Gastroesophageal sphincter (tissue), 4 donors: ENCODE data around the gene TDRD6. TPM values are rescaled to one million over a fixed set of nuclear protein-coding genes. Genes with fewer than 3 reads are reported as not detected.

ENCODE experiments used
- ATAC-seq: fragments of 150-250 bp; one replicate; pipeline ENCODE4 v1.9.1; 2016; ENCODE audit warnings: mild to moderate bottlenecking, moderate library complexity
- H3K27ac ChIP-seq, 4 donors: fragments of 200-600 bp; sonication (generic) in 3 of 4; 1 replicate in 3 of 4; 2 replicates in 1 of 4; pipeline ENCODE4 v1.5.1; 2016 to 2019
- H3K27me3 ChIP-seq: fragments of 200-600 bp; sonication (generic); one replicate; pipeline ENCODE4 v1.5.1; 2019
- H3K36me3 ChIP-seq, 2 donors: fragments of 200-600 bp; sonication (generic); one replicate each; pipeline ENCODE4 v1.5.1; 2019; ENCODE audit warnings: control low read depth in 1 of 2
- H3K4me1 ChIP-seq, 3 donors: fragments of 200-600 bp; sonication (generic); 1 replicate in 2 of 3; 2 replicates in 1 of 3; pipeline ENCODE4 v1.5.1; 2016 to 2019; ENCODE audit warnings: control low read depth in 2 of 3
- H3K4me3 ChIP-seq, 2 donors: fragments of 200-600 bp; sonication (generic); one replicate each; pipeline ENCODE4 v1.5.1; 2019; ENCODE audit warnings: mild to moderate bottlenecking in 1 of 2, moderate library complexity in 1 of 2
- H3K9me3 ChIP-seq, 3 donors: fragments of 200-600 bp; sonication (generic); one replicate each; pipeline ENCODE4 v1.5.1; 2017 to 2019; ENCODE audit warnings: control low read depth in 2 of 3
- CTCF ChIP-seq, 4 experiments: fragments of 200-600 bp in 2 of 4; fragments of 450-650 bp in 2 of 4; sonication (generic) in 1 of 4; IDR thresholded peaks; one replicate each; pipeline ENCODE4 v1.5.1; 2017 to 2019; ENCODE audit warnings: antibody characterized with exemption in 4 of 4, mild to moderate bottlenecking in 2 of 4, moderate library complexity in 2 of 4
- EP300 ChIP-seq: sonication (generic); formaldehyde crosslinking; IDR thresholded peaks from one replicate; pipeline ENCODE4 v1.6.1; 2017; ENCODE audit warnings: antibody characterized with exemption, mild to moderate bottlenecking
- POLR2A ChIP-seq, 2 donors: fragments of 450-650 bp; IDR thresholded peaks; one replicate each; pipeline ENCODE4 v1.6.1; 2017; ENCODE audit warnings: antibody characterized with exemption in 2 of 2, mild to moderate bottlenecking in 2 of 2, moderate library complexity in 1 of 2
- POLR2AphosphoS5 ChIP-seq: sonication (generic); formaldehyde crosslinking; IDR thresholded peaks from one replicate; pipeline ENCODE4 v1.6.1; 2017; ENCODE audit warnings: antibody characterized with exemption
- WGBS, 2 donors: methylation state at CpG; one replicate each; pipeline ENCODE4 v1.1.5; 2018; ENCODE audit warnings: low coverage in 1 of 2; 5-methylcytosine and 5-hydroxymethylcytosine counted together
- total RNA-seq, 4 donors: library from RNA; depleted of rRNA; stranded (reverse); fragments of >200 nt; gene quantifications; one replicate each; pipeline ENCODE4 v1.1.0, GENCODE V29; 2016

TDRD6 gene
- total RNA-seq, 4 donors from 2014 or later = 0.15 to 5.1 (median 2.0) TPM

- H3K36me3 ChIP-seq = no peaks in the 10 kb centered on the region
- no peak for ATAC-seq
- no peak overlapping the region for H3K27ac ChIP-seq
- no peaks in the 10 kb centered on the region for H3K4me1 ChIP-seq
- H3K4me3 ChIP-seq = no peak overlapping the region
- no peaks in the 10 kb centered on the region for H3K27me3 ChIP-seq
- no peaks in the 10 kb centered on the region for H3K9me3 ChIP-seq
- TF ChIP-seq CTCF (IDR thresholded peaks at IDR 0.05) (no peak), EP300 (no peak), POLR2AphosphoS5 (no peak), POLR2A (IDR thresholded peaks at IDR 0.05) (no peak)
Measured at GRCh38 chr6:46715141-46715540, 27.5 kb downstream of the TDRD6 start.

GRCh38 chr6:46719099-46719498 is 31.4 kb downstream of the TDRD6 start:
- Histone ChIP-seq H3K4me3 (no peak overlapping the region), H3K27me3 (no peaks in the 10 kb centered on the region), H3K9me3 (no peaks in the 10 kb centered on the region), H3K27ac (no peak overlapping the region), H3K4me1 (no peaks in the 10 kb centered on the region), H3K36me3 (no peaks in the 10 kb centered on the region)
- no peak for ATAC-seq
- WGBS, 2 donors = 33 to 40% methylated on average over 1 of the region's 1 CpG
- TF ChIP-seq POLR2A (IDR thresholded peaks at IDR 0.05) (no peak), POLR2AphosphoS5 (no peak), CTCF (IDR thresholded peaks at IDR 0.05) (no peak), EP300 (no peak)

GRCh38 chr6:46720401-46720800 is 32.7 kb downstream of the TDRD6 start:
- Histone ChIP-seq H3K27me3 (no peaks in the 10 kb centered on the region), H3K4me1 (no peaks in the 10 kb centered on the region), H3K27ac (no peak overlapping the region), H3K9me3 (no peaks in the 10 kb centered on the region), H3K36me3 (no peaks in the 10 kb centered on the region), H3K4me3 (no peak overlapping the region)
- no peak for ATAC-seq
- WGBS, 2 donors = 67% methylated on average over 1 of the region's 1 CpG; no CpG with 5 or more reads in 1 of the 2 donors
- TF ChIP-seq CTCF (IDR thresholded peaks at IDR 0.05) = no peak
- TF ChIP-seq EP300 = no peak
- no peak for TF ChIP-seq POLR2AphosphoS5
- TF ChIP-seq POLR2A (IDR thresholded peaks at IDR 0.05) = no peak

- Histone ChIP-seq H3K36me3 (no peaks in the 10 kb centered on the region), H3K27ac (no peak overlapping the region), H3K4me1 (peaks cover 0 to 5% (median 0%) of the 10 kb centered on the region in 3 donors), H3K9me3 (no peaks in the 10 kb centered on the region), H3K4me3 (no peak overlapping the region), H3K27me3 (peaks cover 4% of the 10 kb centered on the region)
- ATAC-seq = no peak
- WGBS, 2 donors = no CpG with 5 or more reads among the region's 1 CpG
- TF ChIP-seq CTCF (IDR thresholded peaks at IDR 0.05) (no peak), EP300 (no peak), POLR2A (IDR thresholded peaks at IDR 0.05) (no peak), POLR2AphosphoS5 (no peak)
Measured at GRCh38 chr6:46729787-46730326, 42.2 kb downstream of the TDRD6 start.

- no peak overlapping the region for H3K4me3 ChIP-seq
- peaks cover 15% of the 10 kb centered on the region for H3K27me3 ChIP-seq
- H3K4me1 ChIP-seq = peaks cover 0 to 15% (median 7%) of the 10 kb centered on the region in 3 donors
- no peaks in the 10 kb centered on the region for H3K9me3 ChIP-seq
- WGBS, 2 donors = 43 to 75% methylated on average over 3 to 4 of the region's 4 CpGs
- TF ChIP-seq CTCF (IDR thresholded peaks at IDR 0.05) = no peak
- no peak for TF ChIP-seq POLR2AphosphoS5
- no peak for TF ChIP-seq POLR2A (IDR thresholded peaks at IDR 0.05)
- TF ChIP-seq EP300 = no peak
- no peak overlapping the region for H3K27ac ChIP-seq
- no peak for ATAC-seq
- no peaks in the 10 kb centered on the region for H3K36me3 ChIP-seq
Measured at GRCh38 chr6:46730921-46731461, 43.3 kb downstream of the TDRD6 start.
